Mammary epithelial cell (primary cell): ENCODE data around the gene GRWD1.

Experiments
- EZH2 ChIP-seq: IDR thresholded peaks from 2 replicates; pipeline ENCODE4 v1.6.1; 2012; ENCODE audit warnings: low read length, inconsistent platforms, borderline replicate concordance
- TF ChIP-seq, protein P1 (sequence below), 2 donors: IDR thresholded peaks in 1 of 2; conservative IDR thresholded peaks in 1 of 2; 2 replicates each; pipeline ENCODE4 v1.5.1; 2011 to 2012; ENCODE audit warnings: inconsistent platforms in 2 of 2, low read length in 2 of 2, mild to moderate bottlenecking in 2 of 2, control low read depth in 1 of 2, low read depth in 1 of 2; ENCODE audit not compliant: insufficient read depth in 1 of 2; ENCODE audit errors: extremely low read depth in 1 of 2

DNA sequence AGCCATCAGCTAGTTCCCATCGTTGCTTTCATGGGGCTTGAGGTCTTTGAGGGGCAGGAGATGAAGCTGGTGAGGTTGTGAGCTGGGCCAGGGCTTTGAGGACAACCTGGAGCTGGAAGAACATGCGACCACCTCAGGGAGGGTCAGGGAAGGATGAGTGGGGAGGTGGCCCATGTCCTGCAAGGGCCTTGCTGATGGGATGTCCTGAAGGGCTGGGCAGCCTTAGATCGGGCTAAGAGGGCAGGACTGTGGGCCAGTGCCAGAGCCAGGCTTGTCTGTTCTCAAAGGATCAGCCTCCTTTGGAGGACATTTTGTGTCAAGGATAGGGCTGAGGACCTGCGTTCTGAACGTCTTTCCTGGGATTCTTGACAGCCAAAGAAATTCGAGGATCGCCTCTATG is 33.9 kb downstream of the GRWD1 start:
- TF ChIP-seq, protein P1, sequence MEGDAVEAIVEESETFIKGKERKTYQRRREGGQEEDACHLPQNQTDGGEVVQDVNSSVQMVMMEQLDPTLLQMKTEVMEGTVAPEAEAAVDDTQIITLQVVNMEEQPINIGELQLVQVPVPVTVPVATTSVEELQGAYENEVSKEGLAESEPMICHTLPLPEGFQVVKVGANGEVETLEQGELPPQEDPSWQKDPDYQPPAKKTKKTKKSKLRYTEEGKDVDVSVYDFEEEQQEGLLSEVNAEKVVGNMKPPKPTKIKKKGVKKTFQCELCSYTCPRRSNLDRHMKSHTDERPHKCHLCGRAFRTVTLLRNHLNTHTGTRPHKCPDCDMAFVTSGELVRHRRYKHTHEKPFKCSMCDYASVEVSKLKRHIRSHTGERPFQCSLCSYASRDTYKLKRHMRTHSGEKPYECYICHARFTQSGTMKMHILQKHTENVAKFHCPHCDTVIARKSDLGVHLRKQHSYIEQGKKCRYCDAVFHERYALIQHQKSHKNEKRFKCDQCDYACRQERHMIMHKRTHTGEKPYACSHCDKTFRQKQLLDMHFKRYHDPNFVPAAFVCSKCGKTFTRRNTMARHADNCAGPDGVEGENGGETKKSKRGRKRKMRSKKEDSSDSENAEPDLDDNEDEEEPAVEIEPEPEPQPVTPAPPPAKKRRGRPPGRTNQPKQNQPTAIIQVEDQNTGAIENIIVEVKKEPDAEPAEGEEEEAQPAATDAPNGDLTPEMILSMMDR (conservative IDR thresholded peaks at IDR 0.05 in 1 of 2, IDR thresholded peaks at IDR 0.05 in 1 of 2; ENCODE audit: extremely low read depth in 1 of 2, insufficient read depth in 1 of 2, low read depth in 1 of 2, low read length in 2 of 2) = no peak
- no peak for TF ChIP-seq EZH2
